T-cell (primary cell): ENCODE data around the gene TMEM236. TPM values are rescaled to one million over a fixed set of nuclear protein-coding genes. Genes with fewer than 3 reads are reported as not detected.

Experiments used
- ATAC-seq, 4 experiments: fragments of 200-7000 bp in 3 of 4; fragments of 150-1000 bp in 1 of 4; cut with Tn5 transposase; replicated peaks in 1 of 4; 1 replicate in 3 of 4; 2 replicates in 1 of 4; pipeline ENCODE4 v1.10.0; 2021; ENCODE audit warnings: moderate library complexity in 3 of 4, mild to moderate bottlenecking in 2 of 4, moderate number of reproducible peaks in 1 of 4
- CTCF ChIA-PET, 2 donors: fragments of 300-600 bp; sonication (Branson Sonifier 250); formaldehyde crosslinking; loops; one replicate each; lab custom pipeline; 2022; ENCODE audit warnings: antibody characterized with exemption in 2 of 2; lab: Charles Lee
- POLR2A ChIA-PET, 2 donors: fragments of 300-600 bp; sonication (Branson Sonifier 250); formaldehyde crosslinking; loops; one replicate each; lab custom pipeline; 2022; ENCODE audit warnings: antibody characterized with exemption in 2 of 2; lab: Charles Lee
- DNase-seq, 35 experiments: peaks; one replicate each; pipeline versions ENCODE4 v3.0.0 to v3.0.0-alpha.2; 2013 to 2023
- H3K27ac ChIP-seq: one replicate; pipeline ENCODE4 v1.5.1; 2013; ENCODE audit warnings: low read length
- H3K27me3 ChIP-seq, 2 experiments: replicated peaks in 1 of 2; 1 replicate in 1 of 2; 2 replicates in 1 of 2; pipeline versions ENCODE4 v1.6.1 to v1.7.0; 2013; ENCODE audit warnings: low read length in 1 of 2, mixed read lengths in 1 of 2; ENCODE audit not compliant: control insufficient read depth in 2 of 2, insufficient read depth in 2 of 2; ENCODE audit errors: extremely low read depth in 1 of 2
- H3K36me3 ChIP-seq, 2 donors: 1 replicate in 1 of 2; 2 replicates in 1 of 2; pipeline versions ENCODE4 v1.6.1 to v1.7.0; 2013; ENCODE audit warnings: low read length in 1 of 2; ENCODE audit not compliant: control insufficient read depth in 2 of 2, insufficient read depth in 1 of 2; ENCODE audit errors: extremely low read depth in 1 of 2
- H3K4me1 ChIP-seq, 2 experiments: 1 replicate in 1 of 2; 2 replicates in 1 of 2; pipeline versions ENCODE4 v1.6.1 to v1.7.0; 2013; ENCODE audit warnings: low read length in 2 of 2, mixed read lengths in 1 of 2; ENCODE audit not compliant: insufficient read depth in 2 of 2, control insufficient read depth in 1 of 2; ENCODE audit errors: extremely low read depth in 1 of 2
- H3K4me3 ChIP-seq, 2 donors: 1 replicate in 1 of 2; 2 replicates in 1 of 2; pipeline versions ENCODE4 v1.5.1 to v1.7.0; 2013; ENCODE audit warnings: mild to moderate bottlenecking in 2 of 2, low read length in 1 of 2, moderate library complexity in 1 of 2; ENCODE audit not compliant: control insufficient read depth in 1 of 2; ENCODE audit errors: extremely low read depth in 1 of 2
- H3K9me3 ChIP-seq: 2 replicates; pipeline ENCODE4 v1.7.0; 2013
- H3K27ac Mint-ChIP-seq, 2 donors: one replicate each; pipeline ENCODE4 v1.8.0; 2020 to 2021; ENCODE audit warnings: mild to moderate bottlenecking in 2 of 2, mixed read lengths in 2 of 2
- H3K27me3 Mint-ChIP-seq, 2 donors: one replicate each; pipeline ENCODE4 v1.8.0; 2021 to 2022; ENCODE audit warnings: mixed read lengths in 2 of 2
- H3K36me3 Mint-ChIP-seq: one replicate; pipeline ENCODE4 v1.8.0; 2021; ENCODE audit warnings: mixed read lengths
- H3K4me1 Mint-ChIP-seq, 3 donors: one replicate each; pipeline ENCODE4 v1.8.0; 2020 to 2022; ENCODE audit warnings: mixed read lengths in 3 of 3, mild to moderate bottlenecking in 1 of 3
- H3K4me3 Mint-ChIP-seq, 3 donors: one replicate each; pipeline ENCODE4 v1.8.0; 2020 to 2022; ENCODE audit warnings: mild to moderate bottlenecking in 3 of 3, mixed read lengths in 3 of 3, moderate library complexity in 3 of 3
- H3K9me3 Mint-ChIP-seq, 3 donors: one replicate each; pipeline ENCODE4 v1.8.0; 2020 to 2022; ENCODE audit warnings: mixed read lengths in 3 of 3
- WGBS: methylation state at CpG from one replicate; pipeline ENCODE4 v1.1.5; 2013; ENCODE audit warnings: missing lambda C conversion rate; ENCODE audit not compliant: insufficient coverage; 5-methylcytosine and 5-hydroxymethylcytosine counted together
- total RNA-seq, 35 experiments: library from RNA in 6 of 35; stranded (reverse) in 6 of 35; fragments of 120-200 nt in 1 of 35; gene quantifications; one replicate each; pipeline versions ENCODE4 v1.2.1 to v1.2.4 and lab custom pipeline; 2013 to 2026

TMEM236 gene
- total RNA-seq, 5 donors from 2014 or later (not counting 1 experiment from before 2014, with no cell fraction given): 0.03 to 0.38 (median 0.07) TPM; not detected in 1

DNA sequence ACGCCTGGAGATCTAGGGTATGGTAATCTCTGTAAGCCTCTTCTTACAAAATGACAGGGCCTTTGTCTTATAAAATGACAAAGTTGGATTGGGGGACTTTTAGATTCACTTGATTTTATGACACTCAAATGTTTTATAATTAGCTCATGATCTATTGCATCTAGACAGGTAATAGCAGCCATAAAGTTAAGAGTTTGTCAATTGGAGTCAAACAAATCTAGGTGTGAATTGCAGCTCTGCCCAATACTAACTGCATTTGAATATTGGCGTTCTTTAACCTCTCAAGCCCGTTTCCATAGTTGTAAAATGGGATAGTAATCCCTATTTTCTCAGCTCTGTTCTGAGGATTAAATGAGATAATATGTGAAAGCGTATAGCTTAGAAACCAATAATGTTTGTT lies 43.1 kb downstream of the TMEM236 start:
- 100% methylated on average over 1 of the region's 4 CpGs for WGBS
- H3K27ac ChIP-seq: no peak overlapping the region
- H3K36me3 Mint-ChIP-seq: no peaks in the 10 kb centered on the region

DNA sequence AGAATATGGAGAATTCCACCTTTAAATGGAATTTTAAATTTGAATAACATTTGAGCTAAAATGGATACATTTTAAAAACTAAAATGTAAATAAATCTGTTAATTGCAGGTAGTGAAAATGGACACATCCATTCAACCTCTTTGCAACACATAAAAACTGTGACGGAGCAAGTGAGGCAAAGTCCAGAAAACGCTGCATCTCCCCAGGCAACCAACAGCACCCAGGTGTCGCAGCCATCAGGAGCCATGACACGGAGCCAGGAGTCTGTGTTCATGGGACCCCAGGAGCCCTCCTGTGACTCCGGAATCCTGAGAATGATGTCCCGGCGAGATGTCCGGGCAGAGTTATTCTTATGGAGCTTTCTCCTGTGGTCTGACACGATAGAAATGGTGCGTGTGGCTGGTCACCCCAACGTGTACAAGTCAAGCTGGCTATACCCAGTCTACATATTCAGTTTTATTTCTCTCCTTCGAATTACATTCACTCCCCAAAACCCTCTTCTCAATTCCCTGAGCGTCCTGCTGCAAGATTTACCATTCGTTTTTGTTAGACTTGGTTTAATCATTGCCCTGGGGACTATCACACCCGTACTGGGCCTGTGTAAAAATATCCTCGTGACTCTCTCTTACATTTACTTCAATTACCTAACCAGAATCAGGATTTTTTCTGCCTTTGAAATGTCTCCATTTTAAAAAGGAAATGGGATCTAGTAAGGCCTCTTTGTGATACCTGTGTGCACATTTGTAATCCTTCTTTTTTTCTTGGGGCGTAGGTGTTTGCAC lies 44.0 kb downstream of the TMEM236 start:
- DNase-seq (no peak), ATAC-seq (no peak)
- Mint-ChIP-seq H3K27ac (no peak overlapping the region), H3K4me3 (no peak overlapping the region), H3K4me1 (no peaks in the 10 kb centered on the region), H3K27me3 (no peaks in the 10 kb centered on the region), H3K9me3 (no peaks in the 10 kb centered on the region), H3K36me3 (no peaks in the 10 kb centered on the region)
- Histone ChIP-seq H3K27me3 (no peaks in the 10 kb centered on the region), H3K4me3 (no peak overlapping the region), H3K9me3 (no peaks in the 10 kb centered on the region), H3K36me3 (no peaks in the 10 kb centered on the region), H3K4me1 (no peaks in the 10 kb centered on the region), H3K27ac (no peak overlapping the region)
- ChIA-PET POLR2A (no interaction called here), CTCF (interaction anchor here in 1 of 2 donors (0.6 kb wide), 1 partner anchor 217 kb away, joined by 6 read pairs; no protein-coding TSS in a partner anchor)
- WGBS: 92% methylated on average over 14 of the region's 17 CpGs

More for the DNA sequence above, 43.1 kb downstream of the TMEM236 start:
- no peaks in the 10 kb centered on the region for H3K27me3 ChIP-seq
- Mint-ChIP-seq H3K4me3 (no peak overlapping the region), H3K4me1 (no peaks in the 10 kb centered on the region), H3K9me3 (no peaks in the 10 kb centered on the region), H3K27ac (no peak overlapping the region), H3K27me3 (no peaks in the 10 kb centered on the region)
- ChIA-PET POLR2A (no interaction called here), CTCF (interaction anchor here in 1 of 2 donors (0.6 kb wide), 1 partner anchor 218 kb away, joined by 6 read pairs; no protein-coding TSS in a partner anchor)
- no peaks in the 10 kb centered on the region for H3K36me3 ChIP-seq
- H3K9me3 ChIP-seq: no peaks in the 10 kb centered on the region
- no peak for ATAC-seq
- H3K4me1 ChIP-seq: no peaks in the 10 kb centered on the region
- DNase-seq: no peak
- no peak overlapping the region for H3K4me3 ChIP-seq

GRCh38 chr10:17801507-17801906 lies 49.5 kb downstream of the TMEM236 start:
- H3K36me3 ChIP-seq: no peaks in the 10 kb centered on the region
- Mint-ChIP-seq H3K36me3 (no peaks in the 10 kb centered on the region), H3K4me3 (no peak overlapping the region), H3K27ac (no peak overlapping the region), H3K27me3 (no peaks in the 10 kb centered on the region), H3K9me3 (peaks cover 0 to 3% (median 0%) of the 10 kb centered on the region in 3 donors), H3K4me1 (no peaks in the 10 kb centered on the region)
- WGBS: no CpG with 5 or more reads among the region's 3 CpGs
- ChIA-PET POLR2A (no interaction called here), CTCF (interaction anchor here in 1 of 2 donors (0.7 kb wide), 1 partner anchor 1363 kb away, joined by 3 read pairs; no protein-coding TSS in a partner anchor)
- no peak overlapping the region for H3K4me3 ChIP-seq
- no peak overlapping the region for H3K27ac ChIP-seq
- H3K27me3 ChIP-seq: peaks cover 0 to 3% of the 10 kb centered on the region in 2 experiments
- no peak for ATAC-seq
- DNase-seq: no peak
- no peaks in the 10 kb centered on the region for H3K4me1 ChIP-seq
- H3K9me3 ChIP-seq: no peaks in the 10 kb centered on the region

DNA sequence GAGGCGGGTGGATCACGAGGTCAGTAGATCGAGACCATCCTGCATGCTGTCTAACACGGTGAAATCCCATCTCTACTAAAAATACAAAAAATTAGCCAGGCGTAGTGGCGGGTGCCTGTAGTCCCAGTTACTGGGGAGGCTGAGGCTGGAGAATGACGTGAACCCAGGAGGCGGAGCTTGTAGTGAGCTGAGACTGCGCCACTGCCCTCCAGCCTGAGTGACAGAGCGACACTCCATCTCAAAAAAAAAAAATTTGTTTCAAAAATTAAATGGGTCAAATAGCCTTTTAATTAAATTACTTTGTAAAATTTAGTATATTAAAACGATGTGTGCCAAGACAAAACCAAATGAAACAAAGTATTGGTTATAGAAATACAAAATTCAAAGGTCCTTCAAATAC lies 50.3 kb downstream of the TMEM236 start:
- H3K4me1 Mint-ChIP-seq: no peaks in the 10 kb centered on the region
- H3K36me3 ChIP-seq: no peaks in the 10 kb centered on the region
- ChIA-PET POLR2A (interaction anchor here in 1 of 2 donors (0.6 kb wide), 1 partner anchor 264 kb away, joined by 3 read pairs; no protein-coding TSS in a partner anchor), CTCF (no interaction called here)
- H3K27ac ChIP-seq: no peak overlapping the region
- H3K4me1 ChIP-seq: no peaks in the 10 kb centered on the region
- no peak for ATAC-seq
- H3K4me3 ChIP-seq: no peak overlapping the region
- no peak for DNase-seq
- peaks cover 0 to 3% (median 0%) of the 10 kb centered on the region in 3 donors for H3K9me3 Mint-ChIP-seq
- no CpG with 5 or more reads among the region's 11 CpGs for WGBS
- no peaks in the 10 kb centered on the region for H3K9me3 ChIP-seq
- no peaks in the 10 kb centered on the region for H3K36me3 Mint-ChIP-seq
- H3K27me3 ChIP-seq: peaks cover 0 to 3% of the 10 kb centered on the region in 2 experiments
- H3K27me3 Mint-ChIP-seq: no peaks in the 10 kb centered on the region
- no peak overlapping the region for H3K4me3 Mint-ChIP-seq
- no peak overlapping the region for H3K27ac Mint-ChIP-seq

GRCh38 chr10:17802976-17803375 lies 51.0 kb downstream of the TMEM236 start:
- Histone ChIP-seq H3K9me3 (no peaks in the 10 kb centered on the region), H3K27me3 (peaks cover 0 to 3% of the 10 kb centered on the region in 2 experiments), H3K4me1 (no peaks in the 10 kb centered on the region), H3K27ac (no peak overlapping the region), H3K36me3 (no peaks in the 10 kb centered on the region), H3K4me3 (no peak overlapping the region)
- H3K4me1 Mint-ChIP-seq: no peaks in the 10 kb centered on the region
- no CpG with 5 or more reads among the region's 1 CpG for WGBS
- DNase-seq: no peak
- ATAC-seq: no peak
- H3K4me3 Mint-ChIP-seq: no peak overlapping the region
- ChIA-PET POLR2A (no interaction called here), CTCF (interaction anchor here in 1 of 2 donors (0.5 kb wide), 1 partner anchor 336 kb away, joined by 7 read pairs; no protein-coding TSS in a partner anchor)
- no peak overlapping the region for H3K27ac Mint-ChIP-seq
- H3K36me3 Mint-ChIP-seq: no peaks in the 10 kb centered on the region
- H3K9me3 Mint-ChIP-seq: peaks cover 0 to 3% (median 0%) of the 10 kb centered on the region in 3 donors
- no peaks in the 10 kb centered on the region for H3K27me3 Mint-ChIP-seq

DNA sequence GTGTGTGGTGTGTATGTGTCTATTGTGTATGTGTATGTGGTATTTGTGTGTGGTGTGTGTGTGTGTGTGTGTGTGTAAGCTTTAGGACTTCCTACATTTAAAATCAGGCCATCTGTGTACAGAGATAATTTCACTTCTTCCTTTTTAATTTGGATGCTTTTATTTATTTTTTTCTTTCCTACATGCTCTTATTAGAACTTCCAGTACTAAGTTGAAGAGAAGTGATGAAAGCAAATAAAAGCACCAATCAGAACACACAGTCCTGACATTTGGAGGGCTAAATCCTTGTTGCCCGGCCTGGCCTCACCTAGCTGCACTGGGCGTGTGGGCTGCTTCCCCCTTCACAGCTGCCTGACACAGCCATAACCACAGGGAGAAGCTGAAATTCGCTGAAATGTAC lies 53.3 kb downstream of the TMEM236 start:
- Histone ChIP-seq H3K9me3 (no peaks in the 10 kb centered on the region), H3K4me1 (no peaks in the 10 kb centered on the region), H3K27ac (no peak overlapping the region), H3K27me3 (peaks cover 0 to 9% of the 10 kb centered on the region in 2 experiments), H3K36me3 (no peaks in the 10 kb centered on the region), H3K4me3 (no peak overlapping the region)
- Mint-ChIP-seq H3K27ac (no peak overlapping the region), H3K27me3 (peaks cover 7 to 13% of the 10 kb centered on the region in 2 donors), H3K4me3 (no peak overlapping the region), H3K36me3 (no peaks in the 10 kb centered on the region), H3K4me1 (peaks cover 0 to 9% (median 2%) of the 10 kb centered on the region in 3 donors), H3K9me3 (peaks cover 0 to 3% (median 0%) of the 10 kb centered on the region in 3 donors)
- CTCF ChIA-PET: no interaction called here
- no peak for ATAC-seq
- WGBS: 30% methylated on average over 3 of the region's 3 CpGs
- DNase-seq: no peak
- POLR2A ChIA-PET: no interaction called here
